ENCODE measurements around the gene CENPS.
"Not testable (repeated sequence)": the region's sequence is repeated elsewhere in the genome, so short reads cannot be mapped to it uniquely, and the experiment has no call there.

CENPS gene

GRCh38 chr1:10419351-10419750 lies 10.9 kb upstream of the CENPS start:
- no peak for DNase-seq (ENCODE audit: low spot score)

GRCh38 chr1:10421637-10422036 lies 8.6 kb upstream of the CENPS start:
- no peak for DNase-seq (ENCODE audit: low spot score)

DNA sequence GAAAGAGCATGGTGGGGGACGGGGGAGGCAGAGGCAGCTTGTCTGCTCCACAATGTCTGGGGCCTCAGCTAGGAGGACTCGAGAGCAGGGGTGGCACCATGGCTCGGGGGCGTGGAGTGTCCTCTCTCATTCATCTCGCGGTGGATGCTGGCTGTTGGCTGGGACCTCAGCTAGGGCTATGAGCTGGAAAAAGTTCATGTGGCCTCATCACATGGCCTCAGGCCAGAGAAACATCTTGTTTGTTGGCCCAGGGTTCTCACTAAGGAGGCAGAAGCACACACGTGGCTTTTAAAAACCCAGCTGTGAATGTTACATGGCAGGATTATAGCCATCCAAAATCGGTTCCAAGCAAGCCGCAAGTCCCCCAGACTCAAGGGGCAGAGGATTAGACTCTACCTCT lies 6.2 kb upstream of the CENPS start:
- DNase-seq (ENCODE audit: low spot score), result no peak

DNA sequence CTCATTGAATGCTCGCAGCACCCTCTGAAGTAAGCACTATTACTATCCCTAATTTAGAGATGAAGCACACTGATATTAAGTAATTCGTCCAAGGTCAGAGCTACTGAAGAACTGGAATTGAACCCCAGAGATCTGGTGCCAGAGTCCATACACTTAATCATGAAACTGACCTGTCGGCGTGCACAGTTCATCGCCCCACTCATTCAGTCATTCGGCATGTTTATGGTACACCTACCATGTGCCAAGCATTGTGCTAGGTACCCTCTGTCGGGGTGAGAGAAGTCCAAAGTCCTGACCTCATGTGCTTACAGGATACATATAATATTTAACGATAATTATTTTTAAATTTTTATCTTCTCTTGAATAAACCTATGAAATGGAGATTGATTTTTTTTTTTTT lies 5.6 kb upstream of the CENPS start:
- DNase-seq (ENCODE audit: low spot score), result no peak

DNA sequence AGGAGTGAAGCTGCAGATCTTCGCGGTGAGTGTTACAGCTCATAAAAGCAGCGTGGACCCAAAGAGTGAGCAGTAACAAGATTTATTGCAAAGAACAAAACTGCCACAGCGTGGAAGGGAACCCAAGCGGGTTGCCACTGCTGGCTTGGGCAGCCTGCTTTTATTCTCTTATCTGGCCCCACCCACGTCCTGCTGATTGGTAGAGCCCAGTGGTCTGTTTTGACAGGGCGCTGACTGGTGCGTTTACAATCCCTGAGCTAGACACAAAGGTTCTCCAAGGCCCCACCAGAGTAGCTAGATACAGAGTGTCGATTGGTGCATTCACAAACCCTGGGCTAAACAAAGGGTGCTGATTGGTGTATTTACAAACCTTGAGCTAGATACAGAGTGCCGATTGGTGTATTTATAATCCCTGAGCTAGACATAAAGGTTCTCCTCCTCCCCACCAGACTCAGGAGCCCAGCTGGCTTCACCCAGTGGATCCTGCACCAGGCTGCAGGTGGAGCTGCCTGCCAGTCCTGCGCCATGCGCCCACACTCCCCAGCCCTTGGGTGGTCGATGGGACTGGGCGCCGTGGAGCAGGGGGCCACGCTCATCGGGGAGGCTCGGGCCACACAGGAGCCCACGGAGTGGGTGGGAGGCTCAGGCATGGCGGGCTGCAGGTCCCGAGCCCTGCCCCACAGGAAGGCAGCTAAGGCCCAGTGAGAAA lies 4.3 kb upstream of the CENPS start:
- DNase-seq (ENCODE audit: low spot score), result not testable (repeated sequence)

GRCh38 chr1:10426535-10426848 lies 3.7 kb upstream of the CENPS start:
- not testable (repeated sequence) for DNase-seq (ENCODE audit: low spot score)

DNA sequence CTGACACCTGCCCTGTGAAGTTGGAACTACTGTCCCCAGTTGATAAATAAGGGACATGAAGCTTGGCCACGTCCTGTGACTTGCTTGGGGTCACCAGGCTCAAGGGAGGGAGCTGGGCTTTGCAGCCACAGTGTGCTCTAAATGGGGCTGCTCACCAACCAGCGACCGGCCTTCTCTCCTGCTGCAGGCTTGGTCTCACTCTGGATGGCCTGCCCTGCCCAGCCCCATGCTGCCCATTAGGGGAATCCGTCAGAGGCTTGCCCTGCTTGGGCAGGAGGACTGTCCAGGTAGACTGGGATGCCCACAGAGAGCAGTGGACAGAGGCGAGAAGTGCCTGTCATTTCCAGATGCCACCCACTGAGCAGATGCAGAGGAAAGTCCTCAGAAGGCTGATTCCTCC lies 1.2 kb upstream of the CENPS start:
- DNase-seq (ENCODE audit: low spot score), result no peak

- no peak for DNase-seq (ENCODE audit: low spot score)
These were observed 391 bp upstream of the CENPS start for GRCh38 chr1:10429868-10430215.

DNA sequence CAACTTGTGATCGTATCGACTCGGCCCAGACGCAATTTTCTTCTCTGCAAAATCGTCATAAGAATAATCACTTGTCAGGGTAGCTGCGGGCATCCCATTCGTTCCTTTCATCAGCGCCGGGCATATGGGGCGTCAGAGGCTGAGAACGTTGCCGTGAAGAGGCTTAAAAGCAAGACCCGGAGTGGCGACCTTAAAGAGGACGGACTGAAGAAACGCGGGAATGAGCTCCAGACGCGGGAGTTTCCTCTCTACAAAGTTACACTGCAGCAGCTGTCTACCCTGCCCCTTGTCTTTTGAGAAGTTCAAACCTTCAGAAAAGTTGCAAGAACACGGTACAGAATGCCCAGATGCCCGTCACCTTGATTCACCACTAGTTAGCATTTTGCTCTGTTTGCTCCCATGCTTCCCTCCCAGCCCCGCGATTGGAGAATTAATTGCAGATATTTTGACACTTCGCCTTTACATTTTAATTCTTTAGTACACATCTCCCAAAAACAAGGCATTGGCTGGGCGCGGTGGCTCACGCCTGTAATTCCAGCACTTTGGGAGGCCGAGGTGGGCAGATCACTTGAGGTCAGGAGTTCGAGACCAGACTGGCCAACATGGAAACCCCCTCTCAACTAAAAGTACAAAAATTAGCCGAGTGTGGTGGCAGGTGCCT lies 967 bp downstream of the CENPS start:
- DNase-seq (ENCODE audit: low spot score), result no peak

GRCh38 chr1:10432910-10433700 lies 2.9 kb downstream of the CENPS start:
- no peak for DNase-seq (ENCODE audit: low spot score)

DNA sequence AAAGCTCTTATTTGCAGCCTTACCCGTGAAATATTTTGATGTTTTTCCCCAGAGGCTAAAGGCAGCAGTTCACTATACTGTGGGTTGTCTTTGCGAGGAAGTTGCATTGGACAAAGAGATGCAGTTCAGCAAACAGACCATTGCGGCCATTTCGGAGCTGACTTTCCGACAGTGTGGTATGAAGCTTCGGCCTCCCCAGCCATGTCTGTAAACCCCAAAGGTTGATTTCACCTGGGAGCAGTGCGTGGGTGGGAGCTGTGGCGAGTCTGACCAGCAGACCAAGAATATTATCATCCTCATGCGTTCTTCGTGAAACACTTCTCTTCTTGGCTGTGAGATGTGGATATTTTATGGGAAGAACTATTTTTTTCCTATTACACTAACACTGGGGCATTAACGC lies 3.6 kb downstream of the CENPS start:
- no peak for DNase-seq (ENCODE audit: low spot score)

DNA sequence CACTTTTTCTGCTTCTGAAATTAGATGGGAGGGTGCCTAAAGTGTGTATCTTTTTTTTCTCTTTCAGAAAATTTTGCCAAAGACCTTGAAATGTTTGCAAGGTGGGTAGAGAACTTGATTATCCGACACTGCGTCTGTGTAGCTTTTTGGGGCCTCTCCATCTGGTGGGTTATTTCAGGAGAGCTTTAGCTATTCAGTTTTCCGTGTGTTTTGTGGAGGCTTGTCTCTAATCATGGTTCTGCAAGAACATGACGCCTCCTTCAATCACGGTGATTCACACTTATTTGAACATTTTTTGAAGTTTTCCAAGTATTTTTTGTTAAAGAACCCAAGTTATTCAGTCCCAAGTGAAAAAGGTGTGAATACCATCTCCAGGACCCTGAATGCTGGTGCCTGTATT lies 4.4 kb downstream of the CENPS start:
- no peak for DNase-seq (ENCODE audit: low spot score)

GRCh38 chr1:10437052-10437451 lies 6.8 kb downstream of the CENPS start:
- DNase-seq (ENCODE audit: low spot score), result no peak

GRCh38 chr1:10438677-10439163 lies 8.5 kb downstream of the CENPS start:
- DNase-seq (ENCODE audit: low spot score), result no peak

DNA sequence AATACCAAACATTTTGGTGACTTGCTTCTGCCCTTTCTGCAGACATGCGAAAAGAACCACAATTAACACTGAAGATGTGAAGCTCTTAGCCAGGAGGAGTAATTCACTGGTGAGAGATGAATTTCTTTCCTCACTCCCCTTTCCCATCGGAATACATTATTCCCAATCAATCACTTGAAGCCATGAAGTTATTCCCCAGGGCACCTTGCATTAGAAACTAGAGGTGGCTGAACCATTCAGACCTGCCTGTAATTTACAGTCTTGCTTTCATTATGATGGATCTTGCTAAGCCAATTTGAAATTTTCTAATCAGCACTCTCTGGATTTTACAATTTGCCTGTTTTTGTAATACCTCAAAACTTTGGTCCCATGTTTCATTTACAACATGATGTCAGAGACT lies 10.1 kb downstream of the CENPS start:
- DNase-seq (ENCODE audit: low spot score), result no peak

- DNase-seq (ENCODE audit: low spot score), result no peak
These were observed 10.6 kb downstream of the CENPS start for GRCh38 chr1:10440794-10441193.

DNA sequence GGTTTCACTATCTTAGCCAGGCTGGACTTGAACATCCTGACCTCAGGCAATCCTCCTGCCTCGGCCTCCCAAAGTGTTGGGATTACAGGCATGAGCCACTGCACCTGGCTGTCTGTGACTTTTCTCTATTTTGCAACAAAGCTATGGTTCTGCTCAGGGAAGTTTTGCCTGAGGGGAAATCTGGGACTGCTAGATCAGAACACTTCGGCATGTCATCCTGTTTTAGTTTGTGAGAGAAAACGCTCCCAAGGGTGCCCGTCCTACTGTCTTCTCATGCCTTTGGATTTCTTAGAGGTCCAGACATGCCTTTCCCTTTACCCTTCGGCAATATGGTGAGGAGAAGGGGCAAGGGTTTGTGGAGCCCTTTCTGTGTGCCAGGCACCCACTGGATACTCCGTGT lies 14.0 kb downstream of the CENPS start:
- no peak for DNase-seq (ENCODE audit: low spot score)

DNA sequence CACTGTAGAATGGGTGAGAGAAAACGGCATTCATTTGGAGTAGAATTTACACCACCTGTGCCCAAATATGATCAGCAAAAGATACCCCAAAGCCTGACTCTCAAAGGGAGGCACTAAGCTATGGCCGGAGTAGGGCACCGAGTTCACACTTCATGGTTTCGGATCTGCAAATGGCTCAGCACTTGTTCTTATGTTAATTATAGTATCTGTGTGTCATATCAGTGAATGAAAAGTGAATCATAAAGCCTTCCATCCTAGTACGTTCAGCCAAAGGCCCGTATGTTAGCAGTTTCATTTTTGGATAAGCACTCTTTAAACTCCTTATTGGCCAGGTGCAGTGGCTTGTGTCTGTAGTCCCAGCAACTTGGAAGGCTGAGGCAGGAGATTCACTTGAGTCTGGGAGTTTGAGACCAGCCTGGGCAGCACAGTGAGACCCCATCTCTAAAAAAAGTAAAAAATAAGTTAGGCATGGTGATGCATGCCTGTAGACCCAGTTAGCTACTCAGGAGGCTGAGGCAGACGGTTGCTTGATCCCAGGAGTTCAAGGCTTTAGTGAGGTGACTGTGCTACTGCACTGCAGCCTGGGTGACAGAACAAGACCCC lies 14.7 kb downstream of the CENPS start:
- no peak for DNase-seq (ENCODE audit: low spot score)

DNA sequence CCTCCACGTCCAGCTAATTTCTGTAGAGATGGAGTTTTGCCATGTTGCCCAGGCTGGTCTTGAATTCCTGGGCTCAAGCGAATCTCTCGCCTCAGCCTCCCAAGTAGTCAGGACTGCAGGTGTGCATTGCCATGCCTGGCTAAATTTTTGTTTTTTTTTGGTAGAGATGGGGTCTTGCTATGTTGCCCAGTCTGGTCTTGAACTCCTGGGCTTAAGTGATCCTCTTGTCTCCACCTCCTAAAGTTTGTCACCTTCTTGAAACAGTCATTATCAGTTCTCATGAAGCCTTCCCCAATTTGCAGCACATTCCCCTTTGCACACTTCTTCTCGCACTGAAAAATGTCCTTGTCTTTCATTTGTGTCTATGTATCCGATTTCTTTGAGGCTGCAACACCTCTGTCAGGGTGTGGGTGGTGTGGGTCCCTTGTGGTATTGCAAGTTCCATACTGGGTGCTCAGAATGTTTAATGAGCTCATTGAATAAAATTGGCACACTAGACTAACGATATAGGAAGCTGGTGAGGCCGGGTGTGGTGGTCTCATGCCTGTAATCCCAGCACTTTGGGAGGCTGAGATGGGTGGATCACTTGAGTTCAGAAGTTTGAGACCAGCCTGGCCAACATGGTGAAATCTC lies 16.7 kb downstream of the CENPS start:
- no peak for DNase-seq (ENCODE audit: low spot score)

GRCh38 chr1:10449751-10450150 lies 19.5 kb downstream of the CENPS start, which contains the start of gene CORT:
Gene CORT, plus strand, starts transcription at chr1:10450031. Its CDS starts 193 bp downstream, at chr1:10450224.
- no peak for DNase-seq (ENCODE audit: low spot score)

- no peak for DNase-seq (ENCODE audit: low spot score)
These were observed 20.1 kb downstream of the CENPS start for GRCh38 chr1:10450156-10450814.

- no peak for DNase-seq (ENCODE audit: low spot score)
These were observed 20.6 kb downstream of the CENPS start for GRCh38 chr1:10450836-10451235.
